ELF-1 (cell line): ENCODE results near the gene LIN9.

ENCODE experiments used
- DNase-seq: peaks from one replicate; pipeline ENCODE4 v3.0.0-alpha.2; 2016; ENCODE audit warnings: low read depth, low spot score

The LIN9 gene

DNA sequence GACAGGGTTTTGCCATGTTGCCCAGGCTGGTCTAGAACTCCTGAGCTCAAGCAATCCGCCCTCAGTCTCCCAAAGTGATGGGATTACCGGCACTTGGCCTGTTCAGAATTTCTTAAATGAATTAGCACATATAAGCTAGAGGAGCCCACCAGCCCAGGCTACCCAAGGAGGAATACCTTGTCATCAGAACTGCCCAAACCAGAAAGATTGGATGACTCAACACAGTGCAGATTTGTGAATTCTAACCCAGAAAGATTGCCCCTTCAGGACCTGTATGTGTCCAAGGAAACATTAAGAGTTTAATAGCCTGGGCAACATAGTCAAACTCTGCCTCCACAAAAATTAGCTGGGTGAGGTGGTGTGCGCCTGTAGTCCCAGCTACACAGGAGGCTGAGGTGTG lies 14.0 kb upstream of the LIN9 start:
- peak; percentile 31 for DNase-seq

GRCh38 chr1:226320930-226321329 lies 12.0 kb upstream of the LIN9 start:
- DNase-seq, result no peak

- no peak for DNase-seq
Measured at GRCh38 chr1:226318471-226318870, 9.5 kb upstream of the LIN9 start.

- DNase-seq, result no peak
Measured at GRCh38 chr1:226314055-226314454, 5.1 kb upstream of the LIN9 start.

DNA sequence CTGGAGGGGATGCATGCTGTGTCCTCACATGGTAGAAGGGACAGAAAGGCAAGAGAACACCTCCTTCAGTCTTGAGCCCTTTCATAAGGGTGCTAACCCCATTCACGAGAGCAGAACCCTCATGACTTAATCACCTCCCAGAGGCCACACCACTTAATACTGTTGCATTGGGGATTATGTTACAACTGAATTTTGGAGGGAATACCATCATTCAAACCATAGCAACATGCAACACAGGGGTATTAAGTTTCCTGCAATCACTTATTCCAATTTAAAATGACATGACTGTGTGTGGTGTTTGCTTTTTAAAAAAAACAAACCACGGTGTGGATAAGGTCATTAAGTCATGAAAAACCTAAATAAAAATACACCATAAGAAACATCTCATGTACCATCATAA lies 3.1 kb upstream of the LIN9 start:
- DNase-seq, result no peak

DNA sequence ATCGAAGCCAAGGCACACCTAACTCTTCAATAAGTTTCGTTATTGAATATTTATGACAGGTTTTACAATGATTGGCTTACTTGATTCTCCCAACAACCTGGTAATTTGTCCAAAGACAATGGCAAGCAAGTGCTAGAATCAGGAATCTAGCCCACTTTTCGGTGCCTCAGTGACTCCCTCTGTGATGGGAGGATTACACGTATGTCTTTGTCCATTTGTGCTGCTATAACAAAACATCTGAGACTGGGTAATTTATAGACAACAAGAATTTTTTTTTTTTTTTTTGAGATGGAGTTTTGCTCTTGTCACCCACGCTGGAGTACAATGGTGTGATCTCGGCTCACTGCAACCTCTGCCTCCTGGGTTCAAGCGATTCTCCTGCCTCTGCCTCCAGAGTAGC lies 2.4 kb upstream of the LIN9 start:
- DNase-seq, result no peak

DNA sequence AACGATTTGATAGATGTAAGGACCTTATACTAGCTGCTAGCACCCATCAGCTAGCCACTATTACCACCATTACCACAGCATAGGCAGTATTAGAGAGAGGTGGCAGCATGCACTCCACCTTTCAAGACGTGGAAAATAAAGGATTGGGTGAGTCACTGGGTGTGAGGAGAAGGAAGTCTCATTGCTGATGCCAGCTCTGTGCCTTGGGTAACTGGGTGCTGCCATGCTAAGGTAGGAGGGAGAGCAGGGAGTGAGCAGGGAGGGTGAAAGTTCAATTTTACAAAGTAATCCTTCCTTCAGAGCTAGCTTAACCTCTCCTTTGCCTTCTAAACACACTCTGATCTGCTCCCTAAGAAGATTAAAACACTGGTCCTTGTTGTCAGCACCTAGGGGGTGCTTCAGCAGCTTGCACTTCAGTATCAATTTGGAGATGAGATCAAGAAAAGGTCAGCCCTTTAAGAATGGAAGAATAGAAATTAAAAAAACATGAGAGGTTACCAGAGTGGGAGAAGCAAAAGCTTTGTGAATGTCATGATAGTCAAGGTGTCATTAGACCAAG lies 1.8 kb upstream of the LIN9 start:
- no peak for DNase-seq

DNA sequence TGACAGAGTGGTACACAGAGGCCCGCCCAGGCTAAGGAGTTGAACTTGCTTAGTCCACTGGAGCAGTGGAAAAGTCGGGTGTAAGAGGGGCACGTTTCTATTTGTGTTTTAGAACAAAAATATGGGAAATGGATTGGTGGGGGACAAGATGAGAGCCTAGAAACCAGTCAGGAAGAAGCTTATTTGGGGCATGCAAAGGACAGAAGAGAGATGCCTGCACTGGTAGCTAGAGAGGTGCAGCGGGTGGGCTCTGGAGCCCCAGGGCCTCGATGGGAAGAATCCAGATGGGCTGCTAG lies 1.2 kb upstream of the LIN9 start:
- DNase-seq, result no peak

GRCh38 chr1:226309398-226310244 lies 657 bp upstream of the LIN9 start:
- DNase-seq, result peak; percentile 65

DNA sequence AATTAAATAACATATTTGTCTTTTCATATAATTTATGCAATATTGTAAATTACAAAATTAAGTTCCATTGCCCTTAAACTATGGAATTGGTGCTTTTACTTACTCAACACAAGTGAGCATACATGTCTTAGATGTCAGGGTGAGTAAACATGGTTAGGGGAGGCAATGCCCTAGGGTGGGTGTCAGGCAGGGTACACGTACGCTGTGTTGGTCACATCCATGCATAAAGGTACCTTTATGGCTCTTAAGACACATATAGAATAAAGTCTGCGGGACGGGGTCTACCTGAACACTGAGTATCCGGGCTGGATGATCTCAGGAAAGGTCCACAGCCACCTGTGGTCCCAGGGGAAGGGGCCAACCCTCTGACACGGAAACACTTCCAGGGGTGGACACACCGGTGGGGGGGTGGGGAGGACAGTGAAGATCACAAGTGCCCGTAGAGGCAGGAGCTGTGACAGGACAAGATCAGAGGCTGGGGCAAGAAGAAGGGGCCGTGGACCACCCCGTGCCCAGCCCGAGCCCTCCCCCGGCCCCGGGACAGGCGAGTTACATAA lies 720 bp downstream of the LIN9 start:
- DNase-seq, result no peak

- DNase-seq, result no peak
Measured at GRCh38 chr1:226306425-226306824, 2.5 kb downstream of the LIN9 start.

DNA sequence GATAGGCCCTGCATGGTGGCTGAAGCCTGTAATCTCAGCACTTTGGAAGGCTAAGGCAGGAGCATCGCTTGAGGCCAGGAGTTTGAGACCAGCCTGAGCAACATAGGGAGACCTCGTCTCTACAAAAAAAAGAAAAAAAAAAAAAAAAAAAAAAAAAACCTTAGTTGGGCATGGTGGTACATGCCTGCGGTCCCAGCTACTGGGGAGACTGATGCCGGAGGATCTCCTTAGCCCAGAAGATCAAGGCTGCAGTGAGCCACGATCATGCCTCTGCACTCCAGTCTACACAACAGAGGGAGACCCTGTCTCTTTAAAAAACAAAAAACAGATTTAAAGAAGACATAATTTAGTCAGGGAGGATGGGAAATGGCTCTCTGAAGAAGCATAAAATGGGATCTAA lies 3.8 kb downstream of the LIN9 start:
- DNase-seq, result no peak

GRCh38 chr1:226304291-226304955 lies 4.5 kb downstream of the LIN9 start:
- DNase-seq, result no peak

- DNase-seq, result no peak
Measured at GRCh38 chr1:226302731-226303130, 6.2 kb downstream of the LIN9 start.

GRCh38 chr1:226296911-226297310 lies 12.1 kb downstream of the LIN9 start:
- DNase-seq, result no peak

DNA sequence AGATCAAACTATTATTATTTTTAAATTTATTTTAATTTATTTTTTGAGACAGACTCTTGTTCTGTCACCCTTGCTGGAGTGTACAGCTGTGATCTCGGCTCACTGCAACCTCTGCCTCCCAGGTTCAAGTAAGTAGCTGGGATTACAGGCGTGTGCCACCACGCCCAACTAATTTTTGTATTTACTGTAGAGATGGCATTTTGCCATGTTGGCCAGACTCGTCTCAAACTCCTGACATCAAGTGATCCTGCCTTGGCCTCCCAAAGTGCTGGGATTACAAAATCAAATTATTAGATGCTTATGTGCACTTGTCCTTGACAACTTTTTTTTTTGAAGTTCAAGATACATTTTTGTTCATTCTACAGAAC lies 15.4 kb downstream of the LIN9 start:
- no peak for DNase-seq

DNA sequence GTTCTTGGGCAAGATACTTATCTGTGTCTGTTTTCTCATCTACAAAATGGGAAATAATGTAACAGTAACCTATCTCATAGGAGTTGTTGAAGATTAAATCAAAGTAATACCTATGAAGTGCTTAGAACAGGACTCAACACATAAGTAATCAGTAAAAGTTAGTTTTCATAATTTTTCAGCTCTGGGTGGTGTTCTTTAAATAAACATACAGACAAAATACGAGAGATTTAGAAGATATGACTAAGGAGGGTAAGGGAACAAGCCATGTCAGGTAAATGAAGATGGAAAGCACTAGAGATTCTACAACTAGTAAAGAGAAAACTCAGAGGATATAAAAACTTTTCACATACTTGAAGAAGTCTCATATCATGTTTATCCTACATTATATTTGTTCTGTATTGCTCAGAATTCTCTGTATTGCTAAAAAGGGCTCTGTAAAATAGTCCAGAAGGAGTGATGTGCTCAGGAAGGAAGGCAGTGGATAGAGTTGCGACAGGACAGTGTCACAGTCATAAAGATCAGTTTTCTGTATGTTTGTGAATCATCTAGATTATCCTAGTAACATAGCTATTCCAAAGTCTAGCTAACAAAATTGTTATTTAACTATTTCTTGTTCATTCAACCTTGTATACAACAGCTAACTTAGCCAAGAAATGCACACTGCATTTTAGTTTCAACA lies 16.0 kb downstream of the LIN9 start:
- no peak for DNase-seq

GRCh38 chr1:226287587-226287986 lies 21.4 kb downstream of the LIN9 start:
- DNase-seq, result no peak

DNA sequence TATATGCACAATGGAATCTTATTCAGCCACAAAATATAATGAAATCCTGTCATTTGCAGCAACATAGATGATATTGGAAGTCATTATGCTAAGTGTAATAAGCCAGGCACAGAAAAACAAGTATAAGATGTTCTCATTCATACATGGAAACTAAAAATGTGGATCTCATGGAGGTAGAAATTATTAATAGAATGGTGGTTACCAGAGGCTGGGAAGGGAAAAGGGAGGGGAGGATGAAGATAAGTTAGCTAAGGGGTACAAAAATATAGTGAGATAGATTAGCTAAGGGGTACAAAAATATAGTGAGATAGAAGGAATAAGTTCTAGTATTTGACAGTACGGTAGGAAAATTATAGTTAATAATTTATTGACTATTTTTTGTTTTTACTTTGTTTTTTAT lies 27.9 kb downstream of the LIN9 start:
- no peak for DNase-seq

GRCh38 chr1:226279498-226279897 lies 29.5 kb downstream of the LIN9 start:
- DNase-seq, result no peak

- no peak for DNase-seq
Measured at GRCh38 chr1:226277897-226278296, 31.1 kb downstream of the LIN9 start.

GRCh38 chr1:226276987-226277386 lies 32.0 kb downstream of the LIN9 start:
- DNase-seq, result no peak
